ENCODE data around the gene RCC2.

The RCC2 gene

DNA sequence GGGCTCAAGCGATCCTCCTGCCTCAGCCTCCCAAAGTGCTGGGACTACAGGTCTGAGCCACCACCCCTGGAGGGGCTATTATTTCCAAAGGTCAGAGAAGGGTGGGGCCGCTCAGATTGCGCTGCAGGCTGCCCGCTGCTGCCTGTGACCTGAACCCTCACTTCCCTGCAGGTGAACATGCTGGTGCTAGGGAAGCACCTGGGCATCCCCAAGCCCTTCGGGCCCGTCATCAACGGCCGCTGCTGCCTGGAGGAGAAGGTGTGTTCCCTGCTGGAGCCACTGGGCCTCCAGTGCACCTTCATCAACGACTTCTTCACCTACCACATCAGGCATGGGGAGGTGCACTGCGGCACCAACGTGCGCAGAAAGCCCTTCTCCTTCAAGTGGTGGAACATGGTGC lies 76.1 kb downstream of the RCC2 start:
- TF ChIP-seq, protein P1, sequence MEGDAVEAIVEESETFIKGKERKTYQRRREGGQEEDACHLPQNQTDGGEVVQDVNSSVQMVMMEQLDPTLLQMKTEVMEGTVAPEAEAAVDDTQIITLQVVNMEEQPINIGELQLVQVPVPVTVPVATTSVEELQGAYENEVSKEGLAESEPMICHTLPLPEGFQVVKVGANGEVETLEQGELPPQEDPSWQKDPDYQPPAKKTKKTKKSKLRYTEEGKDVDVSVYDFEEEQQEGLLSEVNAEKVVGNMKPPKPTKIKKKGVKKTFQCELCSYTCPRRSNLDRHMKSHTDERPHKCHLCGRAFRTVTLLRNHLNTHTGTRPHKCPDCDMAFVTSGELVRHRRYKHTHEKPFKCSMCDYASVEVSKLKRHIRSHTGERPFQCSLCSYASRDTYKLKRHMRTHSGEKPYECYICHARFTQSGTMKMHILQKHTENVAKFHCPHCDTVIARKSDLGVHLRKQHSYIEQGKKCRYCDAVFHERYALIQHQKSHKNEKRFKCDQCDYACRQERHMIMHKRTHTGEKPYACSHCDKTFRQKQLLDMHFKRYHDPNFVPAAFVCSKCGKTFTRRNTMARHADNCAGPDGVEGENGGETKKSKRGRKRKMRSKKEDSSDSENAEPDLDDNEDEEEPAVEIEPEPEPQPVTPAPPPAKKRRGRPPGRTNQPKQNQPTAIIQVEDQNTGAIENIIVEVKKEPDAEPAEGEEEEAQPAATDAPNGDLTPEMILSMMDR (conservative IDR thresholded peaks at IDR 0.05), result no peak
- no peak for TF ChIP-seq ZFX (IDR thresholded peaks at IDR 0.05)
- H3K27ac ChIP-seq, result no peak overlapping the region

GRCh38 chr1:17361687-17362086 lies 77.8 kb downstream of the RCC2 start:
- TF ChIP-seq, protein P1 (conservative IDR thresholded peaks at IDR 0.05), result no peak
- no peak for TF ChIP-seq ZFX (IDR thresholded peaks at IDR 0.05)

DNA sequence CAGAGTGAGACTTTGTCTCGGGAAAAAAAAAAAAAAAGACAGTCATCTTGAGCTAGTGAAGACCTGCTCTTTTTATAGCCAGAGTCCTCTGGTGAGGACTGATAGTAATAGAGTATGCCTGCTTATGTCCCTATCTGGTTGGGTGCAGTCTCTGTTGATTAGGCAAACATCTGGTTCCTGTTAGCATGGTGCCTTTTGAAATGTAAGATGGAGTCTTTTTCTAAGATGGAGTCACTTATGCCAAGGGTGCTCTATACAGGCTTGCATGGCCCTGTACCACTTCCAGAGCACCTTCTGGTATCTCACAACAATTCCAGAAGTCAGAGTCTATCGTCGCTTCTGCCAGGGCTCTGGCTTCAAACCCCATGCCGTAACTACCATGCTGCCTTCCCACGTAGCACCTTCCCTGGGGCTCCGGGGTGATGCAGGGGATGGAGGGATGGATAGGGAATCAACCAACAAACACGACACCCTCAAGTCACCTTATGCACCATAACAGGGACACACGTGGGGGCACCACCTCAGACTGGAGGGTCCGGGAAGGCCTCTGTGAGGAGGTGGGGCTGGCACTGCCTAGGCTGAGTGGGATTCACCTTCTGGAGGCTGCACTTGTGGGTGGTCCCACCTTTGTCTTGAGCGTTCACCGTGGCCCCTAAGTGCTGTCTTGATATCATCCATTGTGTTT lies 79.1 kb downstream of the RCC2 start:
- no peak for TF ChIP-seq ZFX (IDR thresholded peaks at IDR 0.05)
- no peak overlapping the region for H3K27ac ChIP-seq

More at GRCh38 chr1:17361687-17362086, 77.8 kb downstream of the RCC2 start:
- no peak overlapping the region for H3K27ac ChIP-seq

DNA sequence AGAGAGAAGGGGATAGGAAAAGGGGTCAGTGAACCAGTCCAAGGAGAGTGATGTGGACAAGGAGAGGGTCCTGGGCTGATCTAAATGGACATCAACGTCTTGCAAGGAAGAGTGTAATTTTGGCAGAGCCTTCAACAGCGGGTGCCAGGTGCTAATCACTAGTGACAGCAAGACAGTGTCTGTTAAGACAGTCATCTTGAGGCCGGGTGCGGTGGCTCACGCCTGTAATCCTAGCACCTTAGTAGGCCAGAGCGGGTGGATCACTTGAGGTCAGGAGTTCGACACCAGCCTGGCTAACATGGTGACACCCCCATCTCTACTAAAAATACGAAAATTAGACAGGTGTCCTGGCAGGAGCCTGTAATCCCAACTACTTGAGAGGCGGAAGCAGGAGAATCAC lies 79.7 kb downstream of the RCC2 start:
- no peak overlapping the region for H3K27ac ChIP-seq
- no peak for TF ChIP-seq ZFX (IDR thresholded peaks at IDR 0.05)
- TF ChIP-seq, protein P1 (conservative IDR thresholded peaks at IDR 0.05), result no peak

DNA sequence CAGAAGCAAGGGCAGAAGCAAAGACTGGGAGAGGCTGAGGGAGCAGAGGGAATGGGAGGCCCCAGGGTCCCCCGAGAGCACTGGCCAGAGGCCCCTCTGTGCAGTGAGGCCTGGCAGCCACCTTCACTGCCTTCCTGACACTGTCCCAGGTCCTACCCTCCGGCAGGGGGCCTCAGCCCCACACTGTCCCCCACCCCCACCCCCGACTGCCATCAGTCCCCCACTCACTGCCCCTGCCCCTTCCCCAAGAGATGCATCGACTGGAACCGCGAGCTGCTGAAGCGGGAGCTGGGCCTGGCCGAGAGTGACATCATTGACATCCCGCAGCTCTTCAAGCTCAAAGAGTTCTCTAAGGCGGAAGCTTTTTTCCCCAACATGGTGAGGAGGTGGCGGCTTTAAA lies 80.4 kb downstream of the RCC2 start:
- TF ChIP-seq, protein P1 (conservative IDR thresholded peaks at IDR 0.05), result no peak
- no peak for TF ChIP-seq ZFX (IDR thresholded peaks at IDR 0.05)
- H3K27ac ChIP-seq, result no peak overlapping the region

DNA sequence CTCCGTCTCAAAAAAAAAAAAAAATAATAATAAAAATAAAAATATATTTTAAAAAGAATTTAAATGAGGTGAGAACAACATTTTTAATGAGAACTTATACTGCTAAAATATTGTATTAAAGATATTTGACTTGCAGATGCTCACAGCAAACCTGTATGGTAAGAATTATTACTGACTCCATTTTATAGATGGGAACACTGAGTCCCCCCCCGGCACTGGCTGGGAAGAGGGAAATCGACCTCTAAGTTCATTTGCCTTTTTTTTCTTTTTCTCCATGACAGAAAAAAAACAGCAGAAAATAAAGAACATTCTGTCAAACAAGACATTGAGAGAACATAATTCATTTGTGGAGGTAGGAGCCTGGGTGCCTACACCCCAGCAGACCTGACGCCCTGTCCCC lies 80.9 kb downstream of the RCC2 start:
- no peak for TF ChIP-seq ZFX (IDR thresholded peaks at IDR 0.05)
- TF ChIP-seq, protein P1 (conservative IDR thresholded peaks at IDR 0.05), result no peak
- no peak overlapping the region for H3K27ac ChIP-seq

All from C4-2B (cell line).